Calu3 (cell line): ENCODE results near the gene PMVK. TPM values are rescaled to one million over a fixed set of nuclear protein-coding genes. Genes with fewer than 3 reads are reported as not detected.

ENCODE experiments used
- BruUV-seq: library from RNA; stranded (reverse); fragments of 400-500 nt; replicated peaks from 2 replicates; lab custom pipeline; 2021; lab: Mats Ljungman, UMichigan
- CTCF ChIA-PET: fragments of 300-600 bp; sonication (Branson Sonifier 250); formaldehyde crosslinking; loops from one replicate; lab custom pipeline; 2022; ENCODE audit warnings: antibody characterized with exemption; lab: Charles Lee
- DNase-seq: peaks from one replicate; pipeline ENCODE4 v3.0.0; 2022
- H3K27ac Mint-ChIP-seq: one replicate; pipeline ENCODE4 v1.8.0; 2022; ENCODE audit warnings: mixed read lengths; ENCODE audit not compliant: unreplicated experiment
- H3K27me3 Mint-ChIP-seq: one replicate; pipeline ENCODE4 v1.8.0; 2022; ENCODE audit warnings: mixed read lengths; ENCODE audit not compliant: unreplicated experiment
- H3K36me3 Mint-ChIP-seq: one replicate; pipeline ENCODE4 v1.8.0; 2022; ENCODE audit warnings: mild to moderate bottlenecking, moderate library complexity, mixed read lengths; ENCODE audit not compliant: insufficient read depth, unreplicated experiment
- H3K4me1 Mint-ChIP-seq: one replicate; pipeline ENCODE4 v1.8.0; 2022; ENCODE audit warnings: mild to moderate bottlenecking, low read depth, mixed read lengths; ENCODE audit not compliant: unreplicated experiment
- H3K4me3 Mint-ChIP-seq: one replicate; pipeline ENCODE4 v1.8.0; 2022; ENCODE audit warnings: mild to moderate bottlenecking, low read depth, moderate library complexity, mixed read lengths; ENCODE audit not compliant: unreplicated experiment
- H3K9me3 Mint-ChIP-seq: one replicate; pipeline ENCODE4 v1.8.0; 2022; ENCODE audit warnings: low read depth, mixed read lengths; ENCODE audit not compliant: unreplicated experiment
- CTCF ChIP-seq: fragments of 200-600 bp; IDR thresholded peaks from one replicate; pipeline ENCODE4 v1.8.0; 2022; ENCODE audit warnings: antibody characterized with exemption; ENCODE audit not compliant: unreplicated experiment
- intact Hi-C: fragments of 100-400 bp; cut with micrococcal nuclease; formaldehyde crosslinking; loops from one replicate; pipeline ENCODE4 v1.10.0; 2022; ENCODE audit not compliant: unreplicated experiment
- total RNA-seq: library from RNA; stranded (reverse); gene quantifications from 2 replicates; pipeline ENCODE4 v1.2.3, GENCODE V29; 2022

PMVK gene
- total RNA-seq, 1 experiment from 2014 or later: 47.3 TPM

GRCh38 chr1:154901591-154901990 lies 34.9 kb downstream of the PMVK start:
- Mint-ChIP-seq H3K9me3 (no peaks in the 10 kb centered on the region), H3K4me3 (no peak overlapping the region), H3K27ac (no peak overlapping the region), H3K36me3 (no peaks in the 10 kb centered on the region), H3K27me3 (peaks cover 36% of the 10 kb centered on the region), H3K4me1 (no peaks in the 10 kb centered on the region)
- DNase-seq: no peak
- CTCF ChIA-PET: no interaction called here
- no TSS peak for BruUV-seq
- intact Hi-C loops: no loop called here
- TF ChIP-seq CTCF: no peak

GRCh38 chr1:154899041-154899440 lies 37.5 kb downstream of the PMVK start:
- Mint-ChIP-seq H3K27ac (no peak overlapping the region), H3K4me3 (no peak overlapping the region), H3K4me1 (no peaks in the 10 kb centered on the region), H3K36me3 (no peaks in the 10 kb centered on the region), H3K9me3 (no peaks in the 10 kb centered on the region), H3K27me3 (peaks cover 53% of the 10 kb centered on the region)
- TF ChIP-seq CTCF: no peak
- BruUV-seq: no TSS peak
- no peak for DNase-seq
- CTCF ChIA-PET: no interaction called here
- intact Hi-C loops: no loop called here

GRCh38 chr1:154896771-154897286 lies 39.7 kb downstream of the PMVK start:
- BruUV-seq: no TSS peak
- no peak overlapping the region for H3K4me3 Mint-ChIP-seq

DNA sequence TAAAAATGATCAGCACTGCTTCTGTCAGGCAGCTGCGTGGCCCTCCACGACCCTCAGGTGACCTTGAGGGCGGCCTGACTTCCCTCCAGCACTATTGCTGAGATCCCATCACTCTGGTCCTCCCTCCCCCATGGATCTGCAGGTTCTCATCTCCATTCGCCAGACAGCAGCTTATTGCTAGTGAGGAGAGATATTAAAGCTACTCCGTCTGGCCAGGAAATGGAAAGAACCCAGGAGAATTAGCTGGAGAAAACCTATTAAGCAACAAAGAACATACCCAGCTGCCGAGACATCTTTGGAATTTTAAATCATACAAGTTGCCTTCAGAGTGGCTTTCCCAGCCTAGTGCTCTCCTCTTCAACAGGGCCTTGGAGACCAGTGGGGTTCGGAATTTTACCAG lies 40.7 kb downstream of the PMVK start:
- Mint-ChIP-seq H3K4me1 (no peaks in the 10 kb centered on the region), H3K36me3 (no peaks in the 10 kb centered on the region), H3K27ac (no peak overlapping the region), H3K27me3 (peaks cover 66% of the 10 kb centered on the region), H3K9me3 (no peaks in the 10 kb centered on the region), H3K4me3 (no peak overlapping the region)
- BruUV-seq: no TSS peak
- no peak for TF ChIP-seq CTCF
- CTCF ChIA-PET: interaction anchor here (1.0 kb wide), 1 partner anchor 77 kb away, joined by 3 read pairs; no protein-coding TSS in a partner anchor
- DNase-seq: no peak
- intact Hi-C loops: no loop called here

More at GRCh38 chr1:154896771-154897286, 39.7 kb downstream of the PMVK start:
- H3K27ac Mint-ChIP-seq: no peak overlapping the region
- no peak for DNase-seq
- no peaks in the 10 kb centered on the region for H3K9me3 Mint-ChIP-seq
- CTCF ChIA-PET: interaction anchor here (0.6 to 1.1 kb wide), 2 partner anchors 8 to 120 kb away, joined by 4 read pairs; no protein-coding TSS in a partner anchor
- H3K4me1 Mint-ChIP-seq: no peaks in the 10 kb centered on the region
- H3K36me3 Mint-ChIP-seq: no peaks in the 10 kb centered on the region
- H3K27me3 Mint-ChIP-seq: peaks cover 56% of the 10 kb centered on the region
- TF ChIP-seq CTCF: no peak
- intact Hi-C loops: no loop called here
